KMS-11 (cell line): ENCODE data around the gene ARHGEF37.

Source experiments
- H2AFZ ChIP-seq: fragments of 200-600 bp; sonication (generic); 2 replicates; pipeline ENCODE4 v1.6.1; 2016; ENCODE audit warnings: antibody characterized with exemption, mixed run types, low read depth
- H3K27ac ChIP-seq: fragments of 200-600 bp; sonication (generic); 2 replicates; pipeline ENCODE4 v1.6.1; 2016; ENCODE audit warnings: mild to moderate bottlenecking, mixed run types
- H3K27me3 ChIP-seq: fragments of 200-600 bp; sonication (generic); 2 replicates; pipeline ENCODE4 v1.6.1; 2017; ENCODE audit warnings: mild to moderate bottlenecking, low read depth, mixed run types, moderate library complexity; ENCODE audit not compliant: insufficient read depth
- H3K36me3 ChIP-seq: fragments of 200-600 bp; sonication (generic); 2 replicates; pipeline ENCODE4 v1.6.1; 2017; ENCODE audit warnings: mild to moderate bottlenecking, mixed run types; ENCODE audit not compliant: insufficient read depth
- H3K4me1 ChIP-seq: fragments of 200-600 bp; sonication (generic); 2 replicates; pipeline ENCODE4 v1.6.1; 2016; ENCODE audit warnings: mild to moderate bottlenecking, low read depth, mixed run types; ENCODE audit not compliant: poor library complexity, severe bottlenecking
- H3K4me2 ChIP-seq: fragments of 200-600 bp; sonication (generic); 2 replicates; pipeline ENCODE4 v1.7.0; 2016; ENCODE audit warnings: mild to moderate bottlenecking, mixed run types
- H3K4me3 ChIP-seq: fragments of 200-600 bp; sonication (generic); IDR thresholded peaks from 2 replicates; pipeline ENCODE4 v1.6.1; 2017; ENCODE audit warnings: low read depth, low read length, mixed read lengths; ENCODE audit not compliant: insufficient read depth
- H3K79me2 ChIP-seq: fragments of 200-600 bp; sonication (generic); 2 replicates; pipeline ENCODE4 v1.6.1; 2016; ENCODE audit warnings: low read depth, mixed run types; ENCODE audit not compliant: insufficient read depth
- H3K9ac ChIP-seq: fragments of 200-600 bp; sonication (generic); 2 replicates; pipeline ENCODE4 v1.6.1; 2016; ENCODE audit warnings: mild to moderate bottlenecking, mixed run types
- H4K20me1 ChIP-seq: fragments of 200-600 bp; sonication (generic); 2 replicates; pipeline ENCODE4 v1.6.1; 2016; ENCODE audit warnings: mild to moderate bottlenecking, mixed run types; ENCODE audit not compliant: insufficient read depth
- CTCF ChIP-seq: fragments of 200-600 bp; sonication (generic); conservative IDR thresholded peaks from 2 replicates; pipeline ENCODE4 v1.6.1; 2017; ENCODE audit warnings: low read depth, mild to moderate bottlenecking, antibody characterized with exemption, low read length, moderate library complexity, mixed read lengths

The ARHGEF37 gene

GRCh38 chr5:149605998-149606724 is 24.9 kb downstream of the ARHGEF37 start:
- Histone ChIP-seq H3K27me3 (no peaks in the 10 kb centered on the region), H3K36me3 (no peaks in the 10 kb centered on the region), H3K79me2 (no peaks in the 10 kb centered on the region), H3K4me1 (peaks cover 7% of the 10 kb centered on the region), H3K4me2 (no peak overlapping the region), H4K20me1 (no peaks in the 10 kb centered on the region), H2AFZ (no peak overlapping the region), H3K4me3 (no peak overlapping the region), H3K9ac (no peak overlapping the region), H3K27ac (no peak overlapping the region)
- no peak for TF ChIP-seq CTCF

DNA sequence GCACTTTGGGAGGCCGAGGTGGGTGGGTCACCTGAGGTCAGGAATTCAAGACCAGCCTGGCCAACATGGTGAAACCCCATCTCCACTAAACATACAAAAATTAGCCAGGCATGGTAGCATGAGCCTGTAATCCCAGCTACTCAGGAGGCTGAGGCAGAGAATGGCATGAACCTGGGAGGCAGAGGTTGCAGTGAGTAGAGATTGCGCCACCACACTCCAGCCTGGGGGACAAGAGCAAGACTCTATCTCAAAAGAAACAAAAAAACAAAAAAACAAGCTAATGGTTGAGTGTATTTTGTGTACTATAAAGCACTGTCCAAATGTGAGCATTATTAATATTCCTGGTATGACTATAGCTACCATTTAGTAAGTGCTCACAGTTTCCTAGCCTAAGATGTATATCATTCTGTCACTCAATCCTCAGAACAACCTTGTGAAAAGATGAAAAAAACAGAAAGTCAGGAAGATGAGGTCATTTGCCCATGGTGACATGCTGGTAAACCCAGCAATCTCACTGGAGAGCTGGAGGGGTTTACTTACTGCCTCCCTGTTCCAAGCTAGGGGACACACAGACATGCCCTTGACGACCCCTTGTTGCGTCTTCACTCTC is 27.7 kb downstream of the ARHGEF37 start:
- H3K79me2 ChIP-seq = no peaks in the 10 kb centered on the region
- H3K9ac ChIP-seq = no peak overlapping the region
- H3K4me1 ChIP-seq = peaks cover 7% of the 10 kb centered on the region
- no peak overlapping the region for H3K27ac ChIP-seq
- no peaks in the 10 kb centered on the region for H3K36me3 ChIP-seq
- no peak overlapping the region for H3K4me3 ChIP-seq
- no peak overlapping the region for H2AFZ ChIP-seq
- no peaks in the 10 kb centered on the region for H3K27me3 ChIP-seq
- no peak overlapping the region for H3K4me2 ChIP-seq
- TF ChIP-seq CTCF = no peak
- H4K20me1 ChIP-seq = no peaks in the 10 kb centered on the region

DNA sequence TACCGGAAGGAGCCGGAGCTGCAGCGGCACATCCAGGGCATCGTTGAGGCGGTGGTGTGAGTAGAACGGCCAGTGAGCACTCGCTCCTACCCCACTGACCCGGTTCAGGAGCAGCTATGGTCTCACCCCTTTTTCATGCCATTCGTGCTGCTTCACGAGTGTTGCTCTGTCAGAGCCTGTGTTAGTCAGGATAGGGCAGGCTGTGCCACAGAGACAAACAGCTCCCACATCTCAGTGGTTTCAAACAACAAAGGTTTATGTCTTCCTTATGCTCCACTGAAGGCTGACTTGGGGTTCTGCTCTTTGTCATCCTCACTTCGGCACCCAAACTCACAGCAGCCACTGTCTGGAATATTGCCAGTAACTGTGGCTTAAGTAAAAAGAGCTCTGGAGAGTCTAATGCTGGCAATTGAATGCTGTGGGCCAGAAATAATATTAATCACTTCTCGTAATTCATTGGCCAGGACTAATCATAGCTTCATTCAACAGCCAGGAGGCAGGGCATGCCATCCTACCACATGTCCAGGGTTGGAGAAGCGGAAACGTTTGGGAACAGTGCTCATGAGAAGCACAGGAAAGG is 28.4 kb downstream of the ARHGEF37 start:
- no peak overlapping the region for H3K27ac ChIP-seq
- no peak overlapping the region for H3K4me3 ChIP-seq
- no peak overlapping the region for H3K4me2 ChIP-seq
- H4K20me1 ChIP-seq = no peaks in the 10 kb centered on the region
- no peaks in the 10 kb centered on the region for H3K79me2 ChIP-seq
- TF ChIP-seq CTCF = no peak
- H3K4me1 ChIP-seq = peaks cover 7% of the 10 kb centered on the region
- no peak overlapping the region for H3K9ac ChIP-seq
- H3K27me3 ChIP-seq = no peaks in the 10 kb centered on the region
- no peaks in the 10 kb centered on the region for H3K36me3 ChIP-seq
- no peak overlapping the region for H2AFZ ChIP-seq

GRCh38 chr5:149610589-149611255 is 29.4 kb downstream of the ARHGEF37 start:
- no peaks in the 10 kb centered on the region for H4K20me1 ChIP-seq
- peaks cover 8% of the 10 kb centered on the region for H3K4me1 ChIP-seq
- no peak overlapping the region for H3K4me2 ChIP-seq
- no peaks in the 10 kb centered on the region for H3K36me3 ChIP-seq
- no peak overlapping the region for H2AFZ ChIP-seq
- no peak overlapping the region for H3K27ac ChIP-seq
- TF ChIP-seq CTCF = no peak
- H3K4me3 ChIP-seq = no peak overlapping the region
- H3K9ac ChIP-seq = no peak overlapping the region
- H3K79me2 ChIP-seq = no peaks in the 10 kb centered on the region
- no peaks in the 10 kb centered on the region for H3K27me3 ChIP-seq
